ENCODE results near the gene AXIN1. TPM values are rescaled to one million over a fixed set of nuclear protein-coding genes. Genes with fewer than 3 reads are reported as not detected.
"Not testable (repeated sequence)": the region's sequence is repeated elsewhere in the genome, so short reads cannot be mapped to it uniquely, and the experiment has no call there.

Gene AXIN1
- total RNA-seq, 2 experiments from 2014 or later = 18.6 to 20.5 TPM

DNA sequence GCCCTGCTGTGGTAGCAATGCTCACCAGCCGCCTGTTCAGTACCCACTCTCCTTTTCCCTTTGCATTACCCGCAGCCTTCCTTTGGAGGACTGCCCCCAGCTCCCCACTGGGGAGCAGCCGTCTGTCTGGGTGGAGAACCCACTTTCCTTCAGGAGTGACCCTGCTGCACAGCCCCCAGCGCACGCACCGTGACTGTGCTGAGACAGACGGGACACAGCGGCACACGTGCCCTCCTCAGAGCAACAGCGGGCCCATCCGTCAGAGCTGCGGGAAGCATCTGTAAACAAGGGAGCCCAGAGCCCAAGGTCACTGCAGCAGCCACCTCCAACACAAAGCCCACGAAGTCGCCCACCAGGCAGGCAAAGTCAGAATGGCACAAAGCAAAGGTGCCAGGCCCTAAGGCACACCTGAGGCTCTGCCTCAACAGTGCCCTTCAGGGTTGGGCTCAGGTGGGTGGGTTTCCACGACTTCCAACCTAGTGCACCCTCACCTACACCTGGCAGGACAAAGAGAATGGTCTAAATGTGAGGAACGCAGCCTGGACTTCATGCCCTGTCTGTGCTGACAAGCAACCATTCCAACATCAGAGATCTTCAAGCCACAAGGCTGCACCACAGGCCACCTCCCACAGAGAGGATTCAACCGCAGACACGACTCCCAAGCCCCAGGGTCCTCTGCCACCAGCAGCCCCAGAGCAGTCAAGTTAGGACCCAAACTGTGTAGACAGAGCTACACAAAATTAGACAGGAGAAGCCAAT, 9.9 kb downstream of the AXIN1 start:
- H3K4me1 Mint-ChIP-seq (ENCODE audit: low read depth) = peaks cover 67% of the 10 kb centered on the region
- no peak for DNase-seq
- intact Hi-C loops (cut with micrococcal nuclease) = no loop called here
- H3K27ac Mint-ChIP-seq = no peak overlapping the region
- ChIA-PET POLR2A (interaction anchor here (0.6 kb wide), 3 partner anchors 9 to 1363 kb away, joined by 3 read pairs; no protein-coding TSS in a partner anchor), CTCF (no interaction called here)
- H3K36me3 Mint-ChIP-seq = peaks cover 32% of the 10 kb centered on the region
- H3K27me3 Mint-ChIP-seq = no peaks in the 10 kb centered on the region
- H3K4me3 Mint-ChIP-seq = no peak overlapping the region
- no peaks in the 10 kb centered on the region for H3K9me3 Mint-ChIP-seq

DNA sequence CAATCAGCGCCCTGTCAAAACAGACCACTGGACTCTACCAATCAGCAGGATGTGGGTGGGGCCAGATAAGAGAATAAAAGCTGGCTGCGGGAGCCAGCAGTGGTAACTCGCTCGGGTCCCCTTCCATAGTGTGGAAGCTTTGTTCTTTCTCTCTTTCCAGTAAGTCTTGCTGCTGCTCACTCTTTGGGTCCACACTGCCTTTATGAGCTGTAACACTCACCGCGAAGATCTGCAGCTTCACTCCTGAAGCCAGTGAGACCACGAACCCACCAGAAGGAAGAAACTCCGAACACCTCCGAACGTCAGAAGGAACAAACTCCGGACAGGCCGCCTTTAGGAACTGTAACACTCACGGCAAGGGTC, 10.6 kb downstream of the AXIN1 start:
- intact Hi-C loops (cut with micrococcal nuclease); CTCF ChIA-PET; H3K9me3 Mint-ChIP-seq; H3K27me3 Mint-ChIP-seq; H3K4me3 Mint-ChIP-seq; DNase-seq; H3K27ac Mint-ChIP-seq: not testable (repeated sequence)
- Mint-ChIP-seq H3K36me3 (peaks cover 27% of the 10 kb centered on the region), H3K4me1 (ENCODE audit: low read depth) (peaks cover 65% of the 10 kb centered on the region)
- POLR2A ChIA-PET = interaction anchor here (0.6 kb wide), 2 partner anchors 10 to 20 kb away, joined by 3 read pairs; no protein-coding TSS in a partner anchor

DNA sequence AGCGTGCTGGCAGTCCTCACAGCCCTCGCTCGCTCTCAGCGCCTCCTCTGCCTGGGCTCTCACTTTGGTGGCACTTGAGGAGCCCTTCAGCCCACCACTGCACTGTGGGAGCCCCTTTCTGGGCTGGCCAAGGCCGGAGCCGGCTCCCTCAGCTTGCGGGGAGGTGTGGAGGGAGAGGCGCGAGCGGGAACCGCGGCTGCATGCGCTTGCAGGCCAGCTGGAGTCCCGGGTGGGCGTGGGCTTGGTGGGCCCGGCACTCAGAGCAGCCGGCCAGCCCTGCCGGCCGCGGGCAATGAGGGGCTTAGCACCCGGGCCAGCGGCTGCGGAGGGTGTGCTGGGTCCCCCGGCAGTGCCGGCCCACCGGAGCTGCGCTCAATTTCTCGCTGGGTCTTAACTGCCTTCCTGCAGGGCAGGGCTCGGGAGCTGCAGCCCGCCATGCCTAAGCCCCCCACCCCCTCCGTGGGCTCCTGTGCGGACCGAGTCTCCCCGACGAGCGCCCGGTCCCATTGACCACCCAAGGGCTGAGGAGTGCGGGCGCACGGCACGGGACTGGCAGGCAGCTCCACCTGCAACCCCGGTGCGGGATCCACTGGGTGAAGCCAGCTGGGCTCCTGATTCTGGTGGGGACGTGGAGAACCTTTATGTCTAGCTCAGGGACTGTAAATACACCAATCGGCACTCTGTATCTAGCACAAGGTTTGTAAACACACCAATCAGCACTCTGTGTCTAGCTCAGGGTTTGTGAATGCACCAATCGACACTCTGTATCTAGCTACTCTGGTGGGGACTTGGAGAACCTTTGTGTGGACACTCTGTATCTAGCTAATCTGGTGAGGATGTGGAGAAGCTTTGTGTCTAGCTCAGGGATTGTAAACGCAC, 11.2 kb downstream of the AXIN1 start:
- H3K27ac Mint-ChIP-seq; DNase-seq; H3K4me3 Mint-ChIP-seq; intact Hi-C loops (cut with micrococcal nuclease); H3K9me3 Mint-ChIP-seq; H3K27me3 Mint-ChIP-seq; POLR2A ChIA-PET: not testable (repeated sequence)
- Mint-ChIP-seq H3K36me3 (peaks cover 24% of the 10 kb centered on the region), H3K4me1 (ENCODE audit: low read depth) (peaks cover 62% of the 10 kb centered on the region)
- CTCF ChIA-PET = interaction anchor here (0.7 kb wide), 1 partner anchor 39 kb away, joined by 3 read pairs; no protein-coding TSS in a partner anchor

GRCh38 chr16:340370-341091, 12.0 kb downstream of the AXIN1 start:
- intact Hi-C loops (cut with micrococcal nuclease) = no loop called here
- no peak overlapping the region for H3K27ac Mint-ChIP-seq
- H3K27me3 Mint-ChIP-seq = no peaks in the 10 kb centered on the region
- H3K4me3 Mint-ChIP-seq = no peak overlapping the region
- H3K4me1 Mint-ChIP-seq (ENCODE audit: low read depth) = peaks cover 59% of the 10 kb centered on the region
- H3K9me3 Mint-ChIP-seq = no peaks in the 10 kb centered on the region
- no peak for DNase-seq
- ChIA-PET POLR2A (no interaction called here), CTCF (interaction anchor here (0.7 kb wide), 1 partner anchor 40 kb away, joined by 3 read pairs; no protein-coding TSS in a partner anchor)
- H3K36me3 Mint-ChIP-seq = peaks cover 17% of the 10 kb centered on the region

GRCh38 chr16:339680-340079, 12.8 kb downstream of the AXIN1 start:
- peaks cover 57% of the 10 kb centered on the region for H3K4me1 Mint-ChIP-seq (ENCODE audit: low read depth)
- no peaks in the 10 kb centered on the region for H3K27me3 Mint-ChIP-seq
- ChIA-PET CTCF (no interaction called here), POLR2A (no interaction called here)
- no peak overlapping the region for H3K4me3 Mint-ChIP-seq
- H3K36me3 Mint-ChIP-seq = peaks cover 12% of the 10 kb centered on the region
- H3K9me3 Mint-ChIP-seq = no peaks in the 10 kb centered on the region
- intact Hi-C loops (cut with micrococcal nuclease) = no loop called here
- peak overlapping the region; percentile 28 for H3K27ac Mint-ChIP-seq
- DNase-seq = no peak

- Mint-ChIP-seq H3K9me3 (no peaks in the 10 kb centered on the region), H3K4me1 (ENCODE audit: low read depth) (peaks cover 60% of the 10 kb centered on the region), H3K4me3 (no peak overlapping the region), H3K27me3 (no peaks in the 10 kb centered on the region), H3K36me3 (peaks cover 9% of the 10 kb centered on the region), H3K27ac (no peak overlapping the region)
- intact Hi-C loops (cut with micrococcal nuclease) = no loop called here
- no peak for DNase-seq
- CTCF ChIA-PET = interaction anchor here (1.5 kb wide), 1 partner anchor 24 kb away, joined by 4 read pairs; no protein-coding TSS in a partner anchor
- POLR2A ChIA-PET = no interaction called here
These were observed 14.4 kb downstream of the AXIN1 start for GRCh38 chr16:337975-338575.

DNA sequence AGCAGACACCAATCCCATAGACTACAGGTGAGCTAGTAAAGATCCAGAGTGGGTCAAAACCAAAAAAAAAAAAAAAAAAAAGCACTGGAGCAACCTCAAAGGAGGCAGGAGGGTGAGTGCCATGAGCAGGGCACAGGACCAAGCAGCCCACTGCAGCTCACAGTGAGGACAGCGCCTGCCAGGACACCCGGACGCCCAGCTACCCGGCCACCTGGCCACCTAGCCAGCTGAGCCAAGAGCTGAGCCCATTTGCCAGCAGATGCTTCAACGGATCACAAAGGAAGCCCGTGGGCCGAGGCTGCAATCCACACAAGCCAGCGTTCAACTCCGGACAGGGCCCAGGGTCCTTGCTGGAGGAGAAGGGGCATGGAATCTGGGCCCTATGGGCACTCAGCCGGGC, 15.1 kb downstream of the AXIN1 start:
- H3K4me1 Mint-ChIP-seq (ENCODE audit: low read depth) = peaks cover 54% of the 10 kb centered on the region
- H3K9me3 Mint-ChIP-seq = no peaks in the 10 kb centered on the region

DNA sequence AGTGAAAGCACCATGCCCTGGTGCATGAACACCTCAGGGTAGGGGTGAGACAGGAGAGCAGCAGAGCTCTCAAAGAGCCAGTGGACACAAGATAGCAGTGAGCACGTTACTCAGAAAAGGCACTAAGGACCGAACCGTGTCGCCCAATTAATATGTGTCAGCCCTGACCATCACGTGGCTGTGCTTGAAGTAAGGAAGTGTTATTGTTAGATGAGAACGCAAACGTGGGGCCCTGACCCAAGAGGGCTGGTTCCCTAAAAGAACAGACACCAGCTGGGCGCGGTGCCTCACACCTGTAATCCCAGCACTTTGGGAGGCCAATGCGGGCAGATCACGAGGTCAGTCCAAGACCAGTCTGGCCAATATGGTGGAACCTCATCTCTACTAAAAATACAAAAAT, 16.3 kb downstream of the AXIN1 start:
- no peak overlapping the region for H3K4me3 Mint-ChIP-seq
- H3K9me3 Mint-ChIP-seq = no peaks in the 10 kb centered on the region
- H3K36me3 Mint-ChIP-seq = no peaks in the 10 kb centered on the region
- H3K4me1 Mint-ChIP-seq (ENCODE audit: low read depth) = peaks cover 51% of the 10 kb centered on the region
- H3K27ac Mint-ChIP-seq = no peak overlapping the region
- ChIA-PET CTCF (no interaction called here), POLR2A (interaction anchor here (1.7 kb wide), 1 partner anchor 13 kb away, joined by 4 read pairs; no protein-coding TSS in a partner anchor)
- intact Hi-C loops (cut with micrococcal nuclease) = no loop called here
- no peaks in the 10 kb centered on the region for H3K27me3 Mint-ChIP-seq
- DNase-seq = no peak

More for the DNA sequence above, 15.1 kb downstream of the AXIN1 start:
- H3K27me3 Mint-ChIP-seq = no peaks in the 10 kb centered on the region
- H3K27ac Mint-ChIP-seq = no peak overlapping the region
- H3K36me3 Mint-ChIP-seq = peaks cover 5% of the 10 kb centered on the region
- no peak overlapping the region for H3K4me3 Mint-ChIP-seq
- intact Hi-C loops (cut with micrococcal nuclease) = no loop called here
- ChIA-PET POLR2A (no interaction called here), CTCF (interaction anchor here (1.5 kb wide), 1 partner anchor 25 kb away, joined by 4 read pairs; no protein-coding TSS in a partner anchor)
- no peak for DNase-seq

DNA sequence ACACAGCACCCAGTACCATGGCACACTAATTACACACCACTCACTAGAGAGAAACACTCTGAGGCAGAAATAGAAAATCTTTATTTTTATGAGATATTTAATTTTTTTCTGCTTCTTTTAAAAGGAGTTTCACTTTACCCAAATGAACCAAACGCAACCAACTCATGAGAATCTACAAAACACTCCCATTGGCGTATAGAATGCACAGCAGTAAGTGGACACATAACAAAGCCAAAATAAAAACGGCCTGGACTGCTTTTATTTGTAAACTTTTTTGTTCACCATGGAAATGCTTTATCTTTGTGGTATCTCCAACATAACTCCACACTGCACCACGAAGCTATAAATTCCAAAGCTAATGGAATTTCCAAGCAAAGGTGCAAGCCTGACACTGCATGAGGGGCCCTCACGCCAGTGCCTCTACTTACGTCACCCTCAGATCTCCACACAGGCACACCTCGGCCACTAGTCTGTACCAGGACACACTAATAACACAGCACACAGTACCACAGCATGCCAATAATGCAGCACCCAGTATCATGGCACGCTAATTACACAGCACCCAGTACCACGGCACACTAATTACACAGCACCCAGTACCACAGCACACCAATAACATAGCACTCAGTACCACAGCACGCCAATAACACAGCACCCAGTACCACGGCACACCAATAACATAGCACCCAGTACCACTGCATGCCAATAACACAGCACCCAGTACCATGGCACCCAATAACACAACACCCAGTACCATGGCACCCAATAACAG, 17.5 kb downstream of the AXIN1 start:
- peaks cover 51% of the 10 kb centered on the region for H3K4me1 Mint-ChIP-seq (ENCODE audit: low read depth)
- H3K4me3 Mint-ChIP-seq; H3K27ac Mint-ChIP-seq; H3K9me3 Mint-ChIP-seq; H3K27me3 Mint-ChIP-seq; DNase-seq; intact Hi-C loops (cut with micrococcal nuclease); H3K36me3 Mint-ChIP-seq: not testable (repeated sequence)
- ChIA-PET CTCF (interaction anchor here (0.7 kb wide), 1 partner anchor 11 kb away, joined by 3 read pairs; no protein-coding TSS in a partner anchor), POLR2A (interaction anchor here (1.7 kb wide), 1 partner anchor 14 kb away, joined by 4 read pairs; no protein-coding TSS in a partner anchor)

DNA sequence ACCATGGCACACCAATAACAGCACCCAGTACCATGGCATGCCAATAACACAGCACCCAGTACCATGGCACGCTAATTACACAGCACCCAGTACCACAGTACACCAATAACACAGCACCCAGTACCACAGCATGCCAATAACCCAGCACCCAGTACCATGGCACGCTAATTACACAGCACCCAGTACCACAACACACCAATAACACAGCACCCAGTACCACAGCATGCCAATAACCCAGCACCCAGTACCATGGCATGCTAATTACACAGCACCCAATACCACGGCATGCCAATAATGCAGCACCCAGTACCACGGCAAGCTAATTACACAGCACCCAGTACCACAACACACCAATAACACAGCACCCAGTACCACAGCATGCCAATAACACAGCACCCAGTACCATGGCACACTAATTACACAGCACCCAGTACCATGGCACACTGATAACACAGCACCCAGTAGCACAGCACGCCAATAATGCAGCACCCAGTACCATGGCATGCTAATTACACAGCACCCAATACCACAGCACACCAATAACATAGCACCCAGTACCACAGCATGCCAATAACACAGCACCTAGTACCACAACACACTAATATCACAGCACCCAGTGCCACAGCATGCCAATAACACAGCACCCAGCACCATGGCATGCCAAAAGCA, 18.2 kb downstream of the AXIN1 start:
- CTCF ChIA-PET; H3K27me3 Mint-ChIP-seq; H3K36me3 Mint-ChIP-seq; intact Hi-C loops (cut with micrococcal nuclease); H3K9me3 Mint-ChIP-seq; H3K4me3 Mint-ChIP-seq; DNase-seq; POLR2A ChIA-PET; H3K27ac Mint-ChIP-seq: not testable (repeated sequence)
- H3K4me1 Mint-ChIP-seq (ENCODE audit: low read depth) = peaks cover 45% of the 10 kb centered on the region
